Measurements from ENCODE around the gene PDZD4. TPM values are rescaled to one million over a fixed set of nuclear protein-coding genes. Genes with fewer than 3 reads are reported as not detected.

Gene PDZD4
- total and polyA plus RNA-seq, 2 of the 4 experiments (the other 2 are of a cell fraction) = under 0.01 to 0.38 TPM

DNA sequence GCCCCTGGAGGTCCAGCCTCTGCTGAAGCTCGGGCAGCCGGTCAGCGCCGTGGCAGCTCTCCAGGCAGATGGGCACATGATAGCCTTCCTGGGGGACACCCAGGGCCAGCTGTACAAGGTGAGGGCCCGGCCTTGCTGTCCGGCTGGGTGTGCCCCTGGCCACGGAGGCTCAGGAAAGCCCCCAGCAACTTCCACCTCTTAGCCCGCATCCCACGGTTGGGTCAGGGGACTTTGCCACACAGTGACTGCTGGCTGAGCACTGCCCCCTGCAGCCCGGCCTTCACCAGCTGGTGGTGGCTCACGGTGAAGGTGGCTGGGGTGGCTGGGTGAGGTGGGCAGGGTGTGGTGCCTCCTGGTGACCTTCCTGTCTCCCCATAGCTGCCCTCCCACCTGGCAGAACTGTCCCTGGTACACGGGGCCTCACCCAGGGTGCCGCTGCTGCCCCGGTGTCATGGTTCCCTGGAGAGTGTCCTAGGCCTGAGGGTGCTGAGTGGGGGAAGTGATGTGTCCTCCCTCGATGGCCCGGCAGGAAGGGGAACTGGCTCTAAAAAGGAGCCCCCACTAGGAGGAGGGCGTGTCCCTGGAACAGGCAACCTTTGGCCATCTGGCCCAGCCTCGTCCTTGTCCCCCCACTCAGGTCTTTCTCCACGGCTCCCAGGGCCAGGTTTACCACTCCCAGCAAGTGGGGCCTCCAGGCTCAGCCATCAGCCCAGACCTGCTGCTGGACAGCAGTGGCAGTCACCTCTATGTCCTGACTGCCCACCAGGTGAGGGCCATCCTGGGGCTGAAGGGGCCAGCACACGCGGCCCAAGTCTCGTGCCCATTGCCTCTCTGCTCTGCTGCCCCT, 61.8 kb downstream of the PDZD4 start:
- Histone ChIP-seq H4K5ac (ENCODE audit: low read depth, low read length) (no peak overlapping the region), H3K27ac (ENCODE audit: insufficient read depth, low read length) (no peak overlapping the region), H3K79me1 (ENCODE audit: low read depth in 1 of 2, low read length in 2 of 2) (peaks cover 0 to 17% of the 10 kb centered on the region in 2 experiments; a peak in 2 of 4 replicates), H2BK5ac (ENCODE audit: low read depth, low read length, poor library complexity, severe bottlenecking) (no peak overlapping the region), H2AK9ac (replicated peaks; ENCODE audit: low read depth, low read length, poor library complexity) (peak overlapping the region; percentile 16), H2BK20ac (ENCODE audit: low read depth, low read length) (no peak overlapping the region), H4K8ac (ENCODE audit: low read depth in 2 of 2, low read length in 2 of 2) (no peak overlapping the region), H3K27me3 (ENCODE audit: control insufficient read depth, insufficient read depth, low read length) (no peaks in the 10 kb centered on the region), H3K18ac (ENCODE audit: low read depth, low read length) (no peak overlapping the region), H3K9me1 (ENCODE audit: insufficient read depth, low read length) (no peaks in the 10 kb centered on the region), H3K56ac (ENCODE audit: extremely low read depth, insufficient read depth, low read length) (no peak overlapping the region), H3K4ac (ENCODE audit: low read depth, low read length) (no peak overlapping the region), H3K9me3 (ENCODE audit: control insufficient read depth, insufficient read depth, low read length) (no peaks in the 10 kb centered on the region; the same call in 1 of the 2 replicates), H3K23ac (ENCODE audit: low read depth, low read length) (no peak overlapping the region), H3K9ac (ENCODE audit: low read depth, low read length) (no peak overlapping the region), H4K20me1 (ENCODE audit: insufficient read depth, low read length) (no peaks in the 10 kb centered on the region; the same call in 1 of the 2 replicates), H3K4me3 (ENCODE audit: insufficient read depth, low read depth, low read length) (no peak overlapping the region), H4K91ac (ENCODE audit: insufficient read depth, low read depth, low read length) (no peak overlapping the region), H2AK5ac (ENCODE audit: low read depth, low read length) (no peak overlapping the region), H3K14ac (replicated peaks; ENCODE audit: low read depth, low read length) (no peak overlapping the region), H3K4me1 (ENCODE audit: control insufficient read depth, insufficient read depth, low read length) (peaks cover 17% of the 10 kb centered on the region), H3K36me3 (ENCODE audit: control insufficient read depth, insufficient read depth, low read length) (no peaks in the 10 kb centered on the region; the same call in 1 of the 2 replicates), H3K4me2 (ENCODE audit: low read depth, low read length) (no peak overlapping the region), H2AFZ (replicated peaks; ENCODE audit: low read length, poor library complexity) (no peak overlapping the region), H2BK120ac (ENCODE audit: low read depth, low read length) (no peak overlapping the region), H2BK15ac (ENCODE audit: low read depth, low read length) (no peak overlapping the region)
- intact Hi-C loops (cut with micrococcal nuclease) (no loop called here), in situ Hi-C loops (cut with MboI; ENCODE audit: low sequenced_read_pairs) (loop anchor here (10.0 kb wide), 1 partner anchor 196 kb away; no protein-coding TSS in a partner anchor), dilution Hi-C loops (cut with HindIII; ENCODE audit: low sequenced_read_pairs, unreplicated experiment) (no loop called here)
- no peak for DNase-seq
- no peak for TF ChIP-seq POLR2A (IDR thresholded peaks at IDR 0.05; ENCODE audit: low read depth, low read length)
- WGBS, 2 experiments (ENCODE audit: extremely low coverage in 2 of 2, insufficient read length in 1 of 2) = 81% methylated on average over 8 of the region's 22 CpGs; no CpG with 5 or more reads in 1 of the 2 experiments
- CTCF ChIA-PET = no interaction called here
- no peak for ATAC-seq (ENCODE audit: low read depth)
- no TSS peak for BruUV-seq (replicated peaks)
- POLR2A ChIA-PET (ENCODE audit: unreplicated experiment) = no interaction called here

All from IMR-90 (cell line).